HCT116 (cell line): ENCODE results near the gene ZNF839. TPM values are rescaled to one million over a fixed set of nuclear protein-coding genes. Genes with fewer than 3 reads are reported as not detected.

Source experiments
- ATAC-seq: fragments of 200-7000 bp; cut with Tn5 transposase; 2 replicates; pipeline ENCODE4 v1.9.1; 2020; ENCODE audit warnings: mild to moderate bottlenecking, moderate library complexity
- BruUV-seq: library from RNA; stranded (reverse); fragments of 400-500 nt; replicated peaks from 2 replicates; lab custom pipeline; 2021; lab: Mats Ljungman, UMichigan
- CTCF ChIA-PET: fragments of 300-600 bp; sonication (Branson Sonifier 250); formaldehyde crosslinking; loops from one replicate; lab custom pipeline; 2021; ENCODE audit warnings: antibody characterized with exemption; lab: Charles Lee
- POLR2A ChIA-PET: fragments of 300-600, 350-600 bp; sonication (Branson Sonifier 250); formaldehyde crosslinking; loops from one replicate; lab custom pipeline; 2021; ENCODE audit warnings: antibody characterized with exemption; lab: Charles Lee
- RAD21 ChIA-PET, 2 experiments: fragments of 300-600 bp; sonication (Branson Sonifier 250); formaldehyde crosslinking; loops; one replicate each; lab custom pipeline; 2023; ENCODE audit warnings: low total read pairs in 2 of 2; ENCODE audit not compliant: uncharacterized antibody in 2 of 2, unreplicated experiment in 2 of 2, low non-redundant PET in 1 of 2; lab: Charles Lee
- DNase-seq: peaks from one replicate; pipeline ENCODE4 v3.0.0-alpha.2; 2010; ENCODE audit warnings: low read depth, low spot score
- H2AFZ ChIP-seq: fragments of 200-600 bp; shearing (Covaris generic), sonication (generic); 2 replicates; pipeline ENCODE4 v1.6.1; 2017; ENCODE audit warnings: low read depth, mixed run types, mixed read lengths, antibody characterized with exemption, low read length; ENCODE audit not compliant: poor library complexity, severe bottlenecking
- H3K27ac ChIP-seq: 2 replicates; pipeline ENCODE4 v1.5.1; 2012; ENCODE audit warnings: low read depth, low read length
- H3K27me3 ChIP-seq: fragments of 200-600 bp; sonication (generic); 2 replicates; pipeline ENCODE4 v1.6.1; 2016; ENCODE audit warnings: mixed run types, low read length, mixed read lengths; ENCODE audit not compliant: insufficient read depth
- H3K36me3 ChIP-seq, 2 experiments: fragments of 200-500 bp in 1 of 2; fragments of 200-600 bp in 1 of 2; sonication (Bioruptor generic) in 1 of 2; sonication (generic) in 1 of 2; 2 replicates each; pipeline versions ENCODE4 v1.5.1 to v1.6.1; 2014 to 2016; ENCODE audit warnings: low read length in 2 of 2, inconsistent platforms in 1 of 2, mixed read lengths in 1 of 2, mixed run types in 1 of 2; ENCODE audit not compliant: insufficient read depth in 2 of 2, control insufficient read depth in 1 of 2
- H3K4me1 ChIP-seq, 2 experiments: fragments of 200-600 bp in 1 of 2; sonication (generic) in 1 of 2; 2 replicates each; pipeline versions ENCODE4 v1.5.1 to v1.6.1; 2012 to 2017; ENCODE audit warnings: low read length in 2 of 2, inconsistent platforms in 1 of 2, mild to moderate bottlenecking in 1 of 2, mixed read lengths in 1 of 2, mixed run types in 1 of 2, moderate library complexity in 1 of 2; ENCODE audit not compliant: insufficient read depth in 2 of 2, control insufficient read depth in 1 of 2
- H3K4me2 ChIP-seq: fragments of 200-600 bp; sonication (generic); 2 replicates; pipeline ENCODE4 v1.6.1; 2017; ENCODE audit warnings: mixed run types, low read length, mixed read lengths
- H3K4me3 ChIP-seq, 2 experiments: fragments of 200-600 bp in 1 of 2; sonication (generic) in 1 of 2; replicated peaks in 1 of 2; 2 replicates each; pipeline ENCODE4 v1.5.1; 2011 to 2016; ENCODE audit warnings: low read length in 2 of 2, control low read depth in 1 of 2, low read depth in 1 of 2, mild to moderate bottlenecking in 1 of 2, mixed read lengths in 1 of 2, mixed run types in 1 of 2
- H3K79me2 ChIP-seq: fragments of 200-600 bp; sonication (generic); 2 replicates; pipeline ENCODE4 v1.6.1; 2017; ENCODE audit warnings: mild to moderate bottlenecking, mixed run types, low read length, moderate library complexity, mixed read lengths; ENCODE audit not compliant: insufficient read depth
- H3K9ac ChIP-seq: fragments of 200-600 bp; sonication (generic); 2 replicates; pipeline ENCODE4 v1.6.1; 2016; ENCODE audit warnings: low read length, mixed read lengths
- H3K9me2 ChIP-seq: fragments of 200-600 bp; sonication (generic), shearing (Covaris generic); 2 replicates; pipeline ENCODE4 v1.6.1; 2017; ENCODE audit warnings: mixed run types, mild to moderate bottlenecking, moderate library complexity; ENCODE audit not compliant: insufficient read depth
- H3K9me3 ChIP-seq, 2 experiments: fragments of 200-500 bp in 1 of 2; fragments of 200-600 bp in 1 of 2; sonication (Bioruptor generic) in 1 of 2; sonication (generic) in 1 of 2; 2 replicates each; pipeline ENCODE4 v1.6.1; 2014 to 2017; ENCODE audit warnings: low read length in 2 of 2, mixed read lengths in 2 of 2, inconsistent platforms in 1 of 2, low read depth in 1 of 2, mild to moderate bottlenecking in 1 of 2, mixed run types in 1 of 2, moderate library complexity in 1 of 2; ENCODE audit not compliant: control insufficient read depth in 1 of 2, insufficient read depth in 1 of 2
- H4K20me1 ChIP-seq: fragments of 200-600 bp; sonication (generic), shearing (Covaris generic); 2 replicates; pipeline ENCODE4 v1.6.1; 2017; ENCODE audit warnings: mixed run types, mild to moderate bottlenecking, moderate library complexity; ENCODE audit not compliant: insufficient read depth
- ATF3 ChIP-seq: IDR thresholded peaks from 2 replicates; pipeline ENCODE4 v1.6.1; 2012
- CBX3 ChIP-seq: IDR thresholded peaks from 2 replicates; pipeline ENCODE4 v1.6.1; 2012; ENCODE audit warnings: low read depth
- CEBPB ChIP-seq: IDR thresholded peaks from 2 replicates; pipeline ENCODE4 v1.6.1; 2012; ENCODE audit warnings: low read depth
- CTCF ChIP-seq, 3 experiments: fragments of 200-600 bp in 1 of 3; sonication (generic) in 1 of 3; IDR thresholded peaks in 2 of 3; conservative IDR thresholded peaks in 1 of 3; 2 replicates each; pipeline ENCODE4 v1.5.1; 2012 to 2017; ENCODE audit warnings: low read depth in 2 of 3, low read length in 2 of 3, antibody characterized with exemption in 1 of 3, borderline replicate concordance in 1 of 3, control low read depth in 1 of 3, mild to moderate bottlenecking in 1 of 3, mixed read lengths in 1 of 3, mixed run types in 1 of 3, moderate library complexity in 1 of 3; ENCODE audit not compliant: insufficient read depth in 1 of 3
- EGR1 ChIP-seq: IDR thresholded peaks from 2 replicates; pipeline ENCODE4 v1.6.1; 2012; ENCODE audit warnings: low read depth
- ELF1 ChIP-seq: IDR thresholded peaks from 2 replicates; pipeline ENCODE4 v1.6.1; 2012; ENCODE audit warnings: low read depth, borderline replicate concordance
- FOSL1 ChIP-seq: IDR thresholded peaks from 2 replicates; pipeline ENCODE4 v1.6.1; 2012; ENCODE audit warnings: low read depth
- JUND ChIP-seq: IDR thresholded peaks from 2 replicates; pipeline ENCODE4 v1.6.1; 2012
- MAX ChIP-seq: IDR thresholded peaks from 2 replicates; pipeline ENCODE4 v1.6.1; 2012
- POLR2AphosphoS5 ChIP-seq: IDR thresholded peaks from 2 replicates; pipeline ENCODE4 v1.6.1; 2011; ENCODE audit warnings: mild to moderate bottlenecking, low read depth, low read length, moderate library complexity
- RAD21 ChIP-seq: IDR thresholded peaks from 2 replicates; pipeline ENCODE4 v1.6.1; 2012; ENCODE audit warnings: low read depth, mild to moderate bottlenecking
- SIN3A ChIP-seq: IDR thresholded peaks from 2 replicates; pipeline ENCODE4 v1.6.1; 2012; ENCODE audit warnings: low read depth
- SP1 ChIP-seq: IDR thresholded peaks from 2 replicates; pipeline ENCODE4 v1.6.1; 2012; ENCODE audit warnings: low read depth
- SRF ChIP-seq: IDR thresholded peaks from 2 replicates; pipeline ENCODE4 v1.6.1; 2012; ENCODE audit warnings: low read depth
- intact Hi-C: fragments of 100-400 bp; cut with micrococcal nuclease; formaldehyde crosslinking; loops from 2 replicates; pipeline ENCODE4 v1.10.0; 2022
- total RNA-seq: library from RNA; stranded (reverse); gene quantifications from one replicate; pipeline ENCODE4 v1.2.1, GENCODE V29; 2021; ENCODE audit not compliant: unreplicated experiment

ZNF839 gene
- total RNA-seq, 1 experiment from 2014 or later, result 17.7 TPM

- H3K79me2 ChIP-seq, result no peaks in the 10 kb centered on the region
- no peaks in the 10 kb centered on the region for H3K27me3 ChIP-seq
- H3K9ac ChIP-seq, result peak overlapping the region; percentile 54
- no peak overlapping the region for H2AFZ ChIP-seq
- H3K4me2 ChIP-seq, result peak overlapping the region; percentile 72
- RAD21 ChIA-PET, result no interaction called here
- peak overlapping the region; percentile 5 to 20; a peak in 3 of 4 replicates for H3K4me3 ChIP-seq
- H3K4me1 ChIP-seq, result peaks cover 36 to 69% of the 10 kb centered on the region in 2 experiments
- H3K36me3 ChIP-seq, result no peaks in the 10 kb centered on the region
- intact Hi-C loops, result no loop called here
- no peaks in the 10 kb centered on the region for H4K20me1 ChIP-seq
- no TSS peak for BruUV-seq
- peak; percentile 90 for ATAC-seq
- POLR2A ChIA-PET, result no interaction called here
- peak; percentile 84 for DNase-seq
- H3K9me3 ChIP-seq, result no peaks in the 10 kb centered on the region
- peak overlapping the region; percentile 66 for H3K27ac ChIP-seq
- TF ChIP-seq SP1 (peak; percentile 86), SRF (no peak), ELF1 (no peak; the same call in 1 of the 2 replicates), CEBPB (peak; percentile 83), CTCF (IDR thresholded peaks at IDR 0.05 in 2 of 3, conservative IDR thresholded peaks at IDR 0.05 in 1 of 3; ENCODE audit: borderline replicate concordance in 1 of 3, insufficient read depth in 1 of 3, low read depth in 2 of 3, low read length in 2 of 3) (no peak), ATF3 (no peak), JUND (peak; percentile 77), EGR1 (peak; percentile 99), FOSL1 (peak; percentile 85), RAD21 (peak; percentile 4; the same call in 1 of the 2 replicates), MAX (peak; percentile 70), SIN3A (peak; percentile 95), POLR2AphosphoS5 (no peak; the same call in 1 of the 2 replicates), CBX3 (peak; percentile 73)
- TF ChIP-seq, all 23 proteins: peak for 9
- no peaks in the 10 kb centered on the region for H3K9me2 ChIP-seq
- CTCF ChIA-PET, result no interaction called here
Measured at GRCh38 chr14:102279688-102280348, 39.7 kb upstream of the ZNF839 start.
